ENCODE measurements around the gene ZMYM3. TPM values are rescaled to one million over a fixed set of nuclear protein-coding genes. Genes with fewer than 3 reads are reported as not detected.

ZMYM3 gene
- total and polyA plus RNA-seq, 12 donors = 23.0 to 77.3 (median 37.9) TPM

- 78 to 87% (median 85%) methylated on average over 7 of the region's 7 CpGs for WGBS, 4 donors
- intact Hi-C loops (cut with DNase I) = no loop called here
- H3K36me3 ChIP-seq (replicated peaks in 1 of 2) = no peaks in the 10 kb centered on the region
- no peaks in the 10 kb centered on the region for H3K4me1 ChIP-seq (replicated peaks in 1 of 2)
- no peak for TF ChIP-seq POLR2A (IDR thresholded peaks at IDR 0.05)
- no peak for TF ChIP-seq CTCF (IDR thresholded peaks at IDR 0.05)
- H3K27ac ChIP-seq = no peak overlapping the region
- no peak for DNase-seq
- H3K27me3 ChIP-seq = peaks cover 3% of the 10 kb centered on the region
- no peaks in the 10 kb centered on the region for H3K9me3 ChIP-seq (replicated peaks in 1 of 3)
- no peak overlapping the region for H3K4me3 ChIP-seq
These were observed 54.5 kb downstream of the ZMYM3 start for GRCh38 chrX:71199252-71200008.

GRCh38 chrX:71198066-71198465, 55.9 kb downstream of the ZMYM3 start:
- DNase-seq = no peak
- intact Hi-C loops (cut with DNase I) = no loop called here
- TF ChIP-seq POLR2A (IDR thresholded peaks at IDR 0.05) = no peak
- TF ChIP-seq CTCF (IDR thresholded peaks at IDR 0.05) = no peak
- Histone ChIP-seq H3K36me3 (replicated peaks in 1 of 2) (no peaks in the 10 kb centered on the region), H3K4me1 (replicated peaks in 1 of 2) (no peaks in the 10 kb centered on the region), H3K4me3 (no peak overlapping the region), H3K27ac (no peak overlapping the region), H3K27me3 (peaks cover 3% of the 10 kb centered on the region), H3K9me3 (replicated peaks in 1 of 3) (no peaks in the 10 kb centered on the region)
- 50 to 76% (median 62%) methylated on average over 3 of the region's 3 CpGs for WGBS, 4 donors

- H3K36me3 ChIP-seq (replicated peaks in 1 of 2) = no peaks in the 10 kb centered on the region
- TF ChIP-seq CTCF (IDR thresholded peaks at IDR 0.05) (no peak), POLR2A (IDR thresholded peaks at IDR 0.05) (no peak)
- H3K4me3 ChIP-seq = no peak overlapping the region
- peaks cover 3% of the 10 kb centered on the region for H3K27me3 ChIP-seq
- intact Hi-C loops (cut with DNase I) = no loop called here
- no peaks in the 10 kb centered on the region for H3K9me3 ChIP-seq (replicated peaks in 1 of 3)
- no peak for DNase-seq
- 46 to 71% (median 55%) methylated on average over 4 of the region's 4 CpGs for WGBS, 4 donors
- no peak overlapping the region for H3K27ac ChIP-seq
- no peaks in the 10 kb centered on the region for H3K4me1 ChIP-seq (replicated peaks in 1 of 2)
These were observed 57.8 kb downstream of the ZMYM3 start for GRCh38 chrX:71195964-71196649.

- no peaks in the 10 kb centered on the region for H3K27me3 ChIP-seq
- H3K27ac ChIP-seq = no peak overlapping the region
- DNase-seq = no peak
- no peaks in the 10 kb centered on the region for H3K36me3 ChIP-seq (replicated peaks in 1 of 2)
- TF ChIP-seq POLR2A (IDR thresholded peaks at IDR 0.05) (no peak), CTCF (IDR thresholded peaks at IDR 0.05) (no peak)
- no peaks in the 10 kb centered on the region for H3K4me1 ChIP-seq (replicated peaks in 1 of 2)
- no peaks in the 10 kb centered on the region for H3K9me3 ChIP-seq (replicated peaks in 1 of 3)
- H3K4me3 ChIP-seq = no peak overlapping the region
- intact Hi-C loops (cut with DNase I) = no loop called here
These were observed 62.7 kb downstream of the ZMYM3 start for GRCh38 chrX:71191248-71191647.

Other genes with a start within 250 kb of the ZMYM3 start
- gene SNX12, start 185.8 kb downstream of the ZMYM3 start, total RNA-seq = 100 to 1,000 TPM in 1 of 9 donors, 10 to 100 TPM in 8; 68.0 to 101 (median 81.0) TPM
- gene SNX12, start 185.8 kb downstream of the ZMYM3 start, polyA plus RNA-seq = 10 to 100 TPM; 25.4 to 75.8 (median 42.3) TPM
- gene FOXO4, start 158.3 kb downstream of the ZMYM3 start, total RNA-seq = 100 to 1,000 TPM in 5 of 9 donors, 10 to 100 TPM in 4; 61.3 to 191 (median 101) TPM
- 10 to 100 TPM; 14.3 to 47.7 (median 34.2) TPM for gene FOXO4, start 158.3 kb downstream of the ZMYM3 start, polyA plus RNA-seq
- gene CXorf65, start 147.4 kb downstream of the ZMYM3 start, total RNA-seq = not detected
- gene CXorf65, start 147.4 kb downstream of the ZMYM3 start, polyA plus RNA-seq = under 1 TPM in 1 of 3 donors, not detected in 2; 0.51 TPM
- 1 to 10 TPM in 8 of 9 donors, under 1 TPM in 1; 0.22 to 5.5 (median 1.9) TPM for gene IL2RG, start 142.6 kb downstream of the ZMYM3 start, total RNA-seq
- gene IL2RG, start 142.6 kb downstream of the ZMYM3 start, polyA plus RNA-seq = 1 to 10 TPM; 4.3 to 7.0 (median 4.9) TPM
- gene MED12, start 135.5 kb downstream of the ZMYM3 start, total RNA-seq = 100 to 1,000 TPM in 2 of 9 donors, 10 to 100 TPM in 7; 39.0 to 107 (median 90.6) TPM
- 10 to 100 TPM; 34.0 to 49.3 (median 44.3) TPM for gene MED12, start 135.5 kb downstream of the ZMYM3 start, polyA plus RNA-seq
- gene NLGN3, start 109.3 kb downstream of the ZMYM3 start, total RNA-seq = 10 to 100 TPM; 10.3 to 51.6 (median 24.9) TPM
- gene NLGN3, start 109.3 kb downstream of the ZMYM3 start, polyA plus RNA-seq = 10 to 100 TPM in 2 of 3 donors, 1 to 10 TPM in 1; 8.9 to 15.7 (median 10.6) TPM
- gene GJB1, start 30.9 kb downstream of the ZMYM3 start, total RNA-seq = under 1 TPM in 1 of 9 donors, not detected in 8; 0.18 TPM
- not detected for gene GJB1, start 30.9 kb downstream of the ZMYM3 start, polyA plus RNA-seq
- gene NONO, start 29.5 kb upstream of the ZMYM3 start, total RNA-seq = 100 to 1,000 TPM; 267 to 524 (median 324) TPM
- gene NONO, start 29.5 kb upstream of the ZMYM3 start, polyA plus RNA-seq = 100 to 1,000 TPM; 140 to 492 (median 170) TPM
- 1 to 10 TPM in 3 of 9 donors, under 1 TPM in 5, not detected in 1; 0.18 to 3.2 (median 0.81) TPM for gene ITGB1BP2, start 47.6 kb upstream of the ZMYM3 start, total RNA-seq
- 1 to 10 TPM in 2 of 3 donors, under 1 TPM in 1; 0.31 to 1.6 (median 1.5) TPM for gene ITGB1BP2, start 47.6 kb upstream of the ZMYM3 start, polyA plus RNA-seq
- 10 to 100 TPM; 20.9 to 48.9 (median 29.6) TPM for gene TAF1, start 112.2 kb upstream of the ZMYM3 start, total RNA-seq
- gene TAF1, start 112.2 kb upstream of the ZMYM3 start, polyA plus RNA-seq = 10 to 100 TPM in 2 of 3 donors, 1 to 10 TPM in 1; 7.5 to 27.8 (median 18.6) TPM

Data from adrenal gland (tissue), 12 donors.